Endothelial cell (in vitro differentiated cells): ENCODE data around the gene CKAP5. TPM values are rescaled to one million over a fixed set of nuclear protein-coding genes. Genes with fewer than 3 reads are reported as not detected.
"Not testable (repeated sequence)": the region's sequence is repeated elsewhere in the genome, so short reads cannot be mapped to it uniquely, and the experiment has no call there.

ENCODE experiments used
- DNase-seq: peaks from one replicate; pipeline ENCODE4 v3.0.0; 2021; ENCODE audit warnings: low spot score
- H3K27ac Mint-ChIP-seq: one replicate; pipeline ENCODE4 v1.8.0; 2021; ENCODE audit warnings: mixed read lengths, inconsistent platforms; ENCODE audit not compliant: unreplicated experiment
- H3K27me3 Mint-ChIP-seq: one replicate; pipeline ENCODE4 v1.8.0; 2021; ENCODE audit warnings: mild to moderate bottlenecking, moderate library complexity, mixed read lengths, inconsistent platforms; ENCODE audit not compliant: unreplicated experiment
- H3K36me3 Mint-ChIP-seq: one replicate; pipeline ENCODE4 v1.8.0; 2021; ENCODE audit warnings: mild to moderate bottlenecking, low read depth, mixed read lengths, inconsistent platforms; ENCODE audit not compliant: unreplicated experiment
- H3K4me1 Mint-ChIP-seq: one replicate; pipeline ENCODE4 v1.8.0; 2021; ENCODE audit warnings: mild to moderate bottlenecking, mixed read lengths, inconsistent platforms; ENCODE audit not compliant: unreplicated experiment
- H3K4me3 Mint-ChIP-seq: one replicate; pipeline ENCODE4 v1.8.0; 2021; ENCODE audit warnings: mild to moderate bottlenecking, mixed read lengths, inconsistent platforms; ENCODE audit not compliant: unreplicated experiment
- H3K9me3 Mint-ChIP-seq: one replicate; pipeline ENCODE4 v1.8.0; 2021; ENCODE audit warnings: mixed read lengths, inconsistent platforms; ENCODE audit not compliant: unreplicated experiment
- total RNA-seq: library from RNA; stranded (reverse); fragmentation: NEBNext Ultra II Directional; extraction: Animal tissue kit (Norgen Biotek cat#: 25700); gene quantifications from one replicate; pipeline ENCODE4 v1.2.1, GENCODE V29; 2021; ENCODE audit not compliant: unreplicated experiment
- TF ChIP-seq, protein P1 (sequence below): fragments of 200-600 bp; sonication (generic); IDR thresholded peaks from one replicate; pipeline ENCODE4 v1.5.0; 2021; ENCODE audit warnings: antibody characterized with exemption; ENCODE audit not compliant: unreplicated experiment

Gene CKAP5
- total RNA-seq, 1 donor from 2014 or later, result 84.4 TPM

DNA sequence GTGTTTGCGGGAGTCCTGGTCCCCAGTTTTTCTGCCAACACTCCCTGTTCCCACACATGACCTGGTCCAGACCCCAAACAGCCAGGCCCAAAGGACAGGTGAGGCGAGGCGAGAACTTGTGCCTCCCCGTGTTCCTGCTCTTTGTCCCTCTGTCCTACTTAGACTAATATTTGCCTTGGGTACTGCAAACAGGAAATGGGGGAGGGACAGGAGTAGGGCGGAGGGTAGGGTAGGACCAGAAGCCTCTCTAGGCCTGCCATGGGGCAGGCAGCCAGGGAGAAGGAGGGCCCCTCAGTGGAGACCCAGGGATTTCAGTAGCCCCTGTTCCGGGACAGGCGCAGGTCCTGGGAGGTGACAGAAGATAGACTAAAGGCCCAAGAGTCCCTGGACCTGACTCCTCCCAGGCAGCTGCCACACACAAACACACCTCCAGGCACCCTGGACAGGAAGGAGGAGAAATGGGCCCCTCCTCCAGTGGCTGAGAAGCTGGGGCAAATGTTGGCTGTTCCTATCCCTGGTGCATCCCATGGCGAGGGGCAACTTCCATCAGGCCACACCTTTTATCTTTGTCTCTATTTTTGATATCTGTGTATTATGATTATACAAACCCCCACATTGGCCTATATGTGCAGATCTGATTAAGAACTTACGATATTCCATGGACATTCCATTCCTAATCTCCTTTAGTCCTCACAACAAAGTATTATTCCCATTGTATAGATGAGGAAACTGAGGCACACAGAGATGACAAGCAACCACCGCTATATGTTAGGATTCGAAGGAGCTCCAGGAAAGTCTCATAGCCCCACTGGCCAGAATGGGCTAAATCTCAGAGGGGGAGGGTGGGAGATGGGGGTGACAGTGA is 127.7 kb downstream of the CKAP5 start:
- no peaks in the 10 kb centered on the region for H3K9me3 Mint-ChIP-seq
- peaks cover 25% of the 10 kb centered on the region for H3K4me1 Mint-ChIP-seq
- no peak overlapping the region for H3K27ac Mint-ChIP-seq

GRCh38 chr11:46717825-46718154 is 128.3 kb downstream of the CKAP5 start:
- not testable (repeated sequence) for H3K27me3 Mint-ChIP-seq, DNase-seq, H3K4me3 Mint-ChIP-seq, H3K9me3 Mint-ChIP-seq, H3K36me3 Mint-ChIP-seq, H3K27ac Mint-ChIP-seq
- H3K4me1 Mint-ChIP-seq, result peaks cover 22% of the 10 kb centered on the region

More for the DNA sequence above, 127.7 kb downstream of the CKAP5 start:
- Mint-ChIP-seq H3K36me3 (peaks cover 8% of the 10 kb centered on the region), H3K27me3 (peaks cover 7% of the 10 kb centered on the region), H3K4me3 (no peak overlapping the region)
- no peak for DNase-seq
- TF ChIP-seq, protein P1, sequence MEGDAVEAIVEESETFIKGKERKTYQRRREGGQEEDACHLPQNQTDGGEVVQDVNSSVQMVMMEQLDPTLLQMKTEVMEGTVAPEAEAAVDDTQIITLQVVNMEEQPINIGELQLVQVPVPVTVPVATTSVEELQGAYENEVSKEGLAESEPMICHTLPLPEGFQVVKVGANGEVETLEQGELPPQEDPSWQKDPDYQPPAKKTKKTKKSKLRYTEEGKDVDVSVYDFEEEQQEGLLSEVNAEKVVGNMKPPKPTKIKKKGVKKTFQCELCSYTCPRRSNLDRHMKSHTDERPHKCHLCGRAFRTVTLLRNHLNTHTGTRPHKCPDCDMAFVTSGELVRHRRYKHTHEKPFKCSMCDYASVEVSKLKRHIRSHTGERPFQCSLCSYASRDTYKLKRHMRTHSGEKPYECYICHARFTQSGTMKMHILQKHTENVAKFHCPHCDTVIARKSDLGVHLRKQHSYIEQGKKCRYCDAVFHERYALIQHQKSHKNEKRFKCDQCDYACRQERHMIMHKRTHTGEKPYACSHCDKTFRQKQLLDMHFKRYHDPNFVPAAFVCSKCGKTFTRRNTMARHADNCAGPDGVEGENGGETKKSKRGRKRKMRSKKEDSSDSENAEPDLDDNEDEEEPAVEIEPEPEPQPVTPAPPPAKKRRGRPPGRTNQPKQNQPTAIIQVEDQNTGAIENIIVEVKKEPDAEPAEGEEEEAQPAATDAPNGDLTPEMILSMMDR, result no peak

DNA sequence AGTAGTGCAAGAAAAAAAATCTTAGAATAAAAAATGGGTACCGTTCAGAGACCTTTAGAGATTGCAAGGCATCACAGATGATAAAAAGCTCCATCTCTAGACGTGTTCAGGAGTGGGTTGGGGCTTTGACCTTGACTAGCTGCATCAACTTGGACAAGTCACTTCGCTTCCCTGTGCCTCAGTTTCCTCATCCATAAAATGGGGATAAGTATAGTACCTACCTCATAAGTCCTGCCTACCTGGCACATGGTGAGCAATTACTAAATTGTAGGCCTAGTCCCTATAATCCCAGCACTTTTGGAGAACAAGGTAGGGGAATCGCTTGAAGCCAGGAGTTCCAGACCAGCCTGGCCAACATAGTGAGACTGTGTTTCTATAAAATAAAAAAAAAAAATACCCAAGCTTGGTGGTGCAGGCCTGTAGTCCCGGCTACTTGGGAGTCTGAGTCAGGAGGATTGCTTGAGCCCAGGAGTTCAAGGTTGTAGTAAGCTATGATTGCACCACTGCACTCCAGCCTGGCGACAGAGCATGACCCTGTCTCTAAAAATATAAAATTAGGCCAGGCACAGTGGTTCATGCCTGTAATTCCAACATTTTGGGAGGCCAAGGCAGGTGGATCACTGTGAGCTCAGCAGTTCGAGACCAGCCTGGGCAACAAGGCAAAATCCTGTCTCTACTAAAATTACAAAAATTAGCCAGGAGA is 133.1 kb downstream of the CKAP5 start:
- H3K27ac Mint-ChIP-seq, result no peak overlapping the region
- DNase-seq, result no peak
- TF ChIP-seq, protein P1, result no peak
- H3K27me3 Mint-ChIP-seq, result no peaks in the 10 kb centered on the region
- no peak overlapping the region for H3K4me3 Mint-ChIP-seq
- no peaks in the 10 kb centered on the region for H3K36me3 Mint-ChIP-seq
- no peaks in the 10 kb centered on the region for H3K9me3 Mint-ChIP-seq
- peaks cover under 1% of the 10 kb centered on the region for H3K4me1 Mint-ChIP-seq

- Mint-ChIP-seq H3K27ac (no peak overlapping the region), H3K4me1 (peaks cover 2% of the 10 kb centered on the region), H3K9me3 (no peaks in the 10 kb centered on the region), H3K27me3 (no peaks in the 10 kb centered on the region), H3K4me3 (no peak overlapping the region), H3K36me3 (peaks cover 15% of the 10 kb centered on the region)
- TF ChIP-seq, protein P1, result no peak
- DNase-seq, result no peak
These were observed 134.8 kb downstream of the CKAP5 start for GRCh38 chr11:46711303-46711702.

- Mint-ChIP-seq H3K27ac (no peak overlapping the region), H3K4me3 (no peak overlapping the region)
These were observed 135.2 kb downstream of the CKAP5 start for GRCh38 chr11:46710821-46711269.

GRCh38 chr11:46709351-46709750 is 136.7 kb downstream of the CKAP5 start:
- H3K9me3 Mint-ChIP-seq, DNase-seq: not testable (repeated sequence)

More at GRCh38 chr11:46710821-46711269, 135.2 kb downstream of the CKAP5 start:
- Mint-ChIP-seq H3K36me3 (peaks cover 17% of the 10 kb centered on the region), H3K27me3 (no peaks in the 10 kb centered on the region), H3K9me3 (no peaks in the 10 kb centered on the region), H3K4me1 (peaks cover 2% of the 10 kb centered on the region)
- DNase-seq, result no peak
- TF ChIP-seq, protein P1, result no peak

More at GRCh38 chr11:46709351-46709750, 136.7 kb downstream of the CKAP5 start:
- H3K4me3 Mint-ChIP-seq, H3K27me3 Mint-ChIP-seq, H3K27ac Mint-ChIP-seq, H3K4me1 Mint-ChIP-seq: not testable (repeated sequence)
- peaks cover 22% of the 10 kb centered on the region for H3K36me3 Mint-ChIP-seq
